ENCODE data around the gene CNN2. TPM values are rescaled to one million over a fixed set of nuclear protein-coding genes. Genes with fewer than 3 reads are reported as not detected.

Gene CNN2
- total and polyA plus RNA-seq, 4 donors, result 10.1 to 38.4 (median 26.8) TPM

- no peak for TF ChIP-seq REST (IDR thresholded peaks at IDR 0.05)
- no peak for TF ChIP-seq EGR1 (IDR thresholded peaks at IDR 0.05; ENCODE audit: low read depth in 2 of 2)
- no peak for TF ChIP-seq FOXA1 (IDR thresholded peaks at IDR 0.05)
Observed at GRCh38 chr19:1047696-1048147, 21.3 kb downstream of the CNN2 start (continued).

GRCh38 chr19:1049106-1049505 is 22.7 kb downstream of the CNN2 start:
- no peaks in the 10 kb centered on the region for H3K9me3 ChIP-seq (ENCODE audit: control insufficient read depth in 4 of 4, low read length in 3 of 4)
- H3K4me3 ChIP-seq (ENCODE audit: low read depth in 1 of 3, low read length in 3 of 3), result no peak overlapping the region
- H3K27ac ChIP-seq (ENCODE audit: low read depth in 1 of 2, low read length in 2 of 2), result no peak overlapping the region
- H3K27me3 ChIP-seq (ENCODE audit: control insufficient read depth in 4 of 4, insufficient read depth in 4 of 4, low read length in 3 of 4), result no peaks in the 10 kb centered on the region
- H3K36me3 ChIP-seq (ENCODE audit: control insufficient read depth in 4 of 4, insufficient read depth in 3 of 4, low read depth in 1 of 4, low read length in 3 of 4), result peaks cover 0 to 3% (median 0%) of the 10 kb centered on the region in 4 donors
- H3K4me1 ChIP-seq (ENCODE audit: control insufficient read depth in 4 of 4, insufficient read depth in 4 of 4, low read length in 3 of 4), result peaks cover 0 to 2% (median 0%) of the 10 kb centered on the region in 4 donors
- H3K9ac ChIP-seq (ENCODE audit: low read depth in 1 of 2, low read length in 2 of 2), result no peak overlapping the region
- 95% methylated on average over 17 of the region's 17 CpGs for WGBS
- DNase-seq (ENCODE audit: low spot score), result no peak
- TF ChIP-seq ATF3 (IDR thresholded peaks at IDR 0.05) (no peak), TAF1 (conservative IDR thresholded peaks at IDR 0.05) (no peak), MAX (IDR thresholded peaks at IDR 0.05) (no peak), JUND (IDR thresholded peaks at IDR 0.05) (no peak), HNF4G (IDR thresholded peaks at IDR 0.05) (no peak), NR2F2 (IDR thresholded peaks at IDR 0.05) (no peak), HNF4A (conservative IDR thresholded peaks at IDR 0.05) (no peak), EGR1 (IDR thresholded peaks at IDR 0.05; ENCODE audit: low read depth in 2 of 2) (no peak), RXRA (IDR thresholded peaks at IDR 0.05) (no peak), FOXA2 (IDR thresholded peaks at IDR 0.05) (no peak), CTCF (IDR thresholded peaks at IDR 0.05; ENCODE audit: low read depth, low read length, missing input control) (no peak), SP1 (IDR thresholded peaks at IDR 0.05) (no peak), ZBTB33 (IDR thresholded peaks at IDR 0.05) (no peak), RAD21 (IDR thresholded peaks at IDR 0.05) (no peak), FOXA1 (IDR thresholded peaks at IDR 0.05) (no peak)

All from liver (tissue), 9 donors.